GM18519 (cell line): Measurements from ENCODE around the gene KRTAP4-2.
"Not testable (repeated sequence)": the region's sequence is repeated elsewhere in the genome, so short reads cannot be mapped to it uniquely, and the experiment has no call there.

Experiments used
- ATAC-seq: cut with Tn5 transposase; IDR thresholded peaks from one replicate; pipeline ENCODE4 v1.9.1; 2021; ENCODE audit warnings: mild to moderate bottlenecking, moderate library complexity; ENCODE audit not compliant: unreplicated experiment, low FRiP score

KRTAP4-2 gene

GRCh38 chr17:41167561-41167960, 10.5 kb downstream of the KRTAP4-2 start:
- ATAC-seq, result no peak

- no peak for ATAC-seq
Observed at GRCh38 chr17:41163828-41164227, 14.2 kb downstream of the KRTAP4-2 start.

- ATAC-seq, result no peak
Observed at GRCh38 chr17:41160648-41161047, 17.4 kb downstream of the KRTAP4-2 start, which contains the start of gene KRTAP4-4. Gene KRTAP4-4, minus strand, starts transcription at chr17:41160748. Its CDS starts 57 bp downstream, at chr17:41160691.

GRCh38 chr17:41160190-41160589, 17.8 kb downstream of the KRTAP4-2 start:
- ATAC-seq, result not testable (repeated sequence)

- no peak for ATAC-seq
Observed at GRCh38 chr17:41153856-41154255, 24.2 kb downstream of the KRTAP4-2 start.

GRCh38 chr17:41151525-41151924, 26.5 kb downstream of the KRTAP4-2 start:
- ATAC-seq, result no peak

- no peak for ATAC-seq
Observed at GRCh38 chr17:41150026-41150425, 28.0 kb downstream of the KRTAP4-2 start.

- ATAC-seq, result no peak
Observed at GRCh38 chr17:41149652-41149985, 28.4 kb downstream of the KRTAP4-2 start, which contains the start of gene KRTAP4-5. Gene KRTAP4-5, minus strand, starts transcription at chr17:41149825. Its CDS starts 58 bp downstream, at chr17:41149767.

- ATAC-seq, result not testable (repeated sequence)
Observed at GRCh38 chr17:41148971-41149651, 28.9 kb downstream of the KRTAP4-2 start.

- no peak for ATAC-seq
Observed at GRCh38 chr17:41147531-41148204, 30.4 kb downstream of the KRTAP4-2 start.

GRCh38 chr17:41145261-41145660, 32.8 kb downstream of the KRTAP4-2 start:
- no peak for ATAC-seq

- no peak for ATAC-seq
Observed at GRCh38 chr17:41144846-41145245, 33.2 kb downstream of the KRTAP4-2 start.

GRCh38 chr17:41141361-41141760, 36.7 kb downstream of the KRTAP4-2 start:
- no peak for ATAC-seq

GRCh38 chr17:41140360-41141131, 37.5 kb downstream of the KRTAP4-2 start, which contains the start of gene KRTAP4-6:
Gene KRTAP4-6, minus strand, starts transcription at chr17:41140544. Its CDS starts 57 bp downstream, at chr17:41140487.
- ATAC-seq, result no peak

GRCh38 chr17:41139865-41140264, 38.2 kb downstream of the KRTAP4-2 start:
- not testable (repeated sequence) for ATAC-seq

GRCh38 chr17:41133880-41134735, 43.9 kb downstream of the KRTAP4-2 start:
- ATAC-seq, result no peak

GRCh38 chr17:41131979-41132378, 46.0 kb downstream of the KRTAP4-2 start:
- ATAC-seq, result no peak
